ENCODE data around the gene APBB1IP. TPM values are rescaled to one million over a fixed set of nuclear protein-coding genes. Genes with fewer than 3 reads are reported as not detected.

The APBB1IP gene
- total and polyA plus RNA-seq, 12 donors, result 0.60 to 16.1 (median 7.8) TPM

- intact Hi-C loops (cut with DNase I), result no loop called here
- DNase-seq, result no peak
- Histone ChIP-seq H3K27ac (no peak overlapping the region), H3K36me3 (replicated peaks in 1 of 2) (no peaks in the 10 kb centered on the region), H3K9me3 (replicated peaks in 1 of 3) (no peaks in the 10 kb centered on the region), H3K4me1 (replicated peaks in 1 of 2) (no peaks in the 10 kb centered on the region), H3K4me3 (no peak overlapping the region), H3K27me3 (no peaks in the 10 kb centered on the region)
- no peak for TF ChIP-seq CTCF (IDR thresholded peaks at IDR 0.05)
- TF ChIP-seq POLR2A (IDR thresholded peaks at IDR 0.05), result no peak
- 88 to 94% (median 91%) methylated on average over 10 of the region's 10 CpGs for WGBS, 4 donors
These were observed 39.9 kb downstream of the APBB1IP start for GRCh38 chr10:26478061-26478460.

GRCh38 chr10:26479766-26480492 lies 41.8 kb downstream of the APBB1IP start:
- 76 to 83% (median 79%) methylated on average over 6 of the region's 6 CpGs for WGBS, 4 donors
- peaks cover 0 to 3% of the 10 kb centered on the region in 2 donors for H3K4me1 ChIP-seq (replicated peaks in 1 of 2)
- no peak overlapping the region for H3K4me3 ChIP-seq
- H3K9me3 ChIP-seq (replicated peaks in 1 of 3), result no peaks in the 10 kb centered on the region
- no peak for DNase-seq
- H3K36me3 ChIP-seq (replicated peaks in 1 of 2), result no peaks in the 10 kb centered on the region
- no peak for TF ChIP-seq CTCF (IDR thresholded peaks at IDR 0.05)
- no peak for TF ChIP-seq POLR2A (IDR thresholded peaks at IDR 0.05)
- H3K27ac ChIP-seq, result peak overlapping the region in 1 of 5 donors; percentile 36
- no peaks in the 10 kb centered on the region for H3K27me3 ChIP-seq
- intact Hi-C loops (cut with DNase I), result no loop called here

GRCh38 chr10:26481315-26481692 lies 43.2 kb downstream of the APBB1IP start:
- WGBS, 4 donors, result 86 to 97% (median 91%) methylated on average over 2 of the region's 2 CpGs
- H3K27ac ChIP-seq, result peak overlapping the region in 1 of 5 donors; percentile 75
- no peak overlapping the region for H3K4me3 ChIP-seq
- H3K4me1 ChIP-seq (replicated peaks in 1 of 2), result peaks cover 0 to 12% of the 10 kb centered on the region in 2 donors
- no peaks in the 10 kb centered on the region for H3K27me3 ChIP-seq
- no peaks in the 10 kb centered on the region for H3K9me3 ChIP-seq (replicated peaks in 1 of 3)
- no peaks in the 10 kb centered on the region for H3K36me3 ChIP-seq (replicated peaks in 1 of 2)
- intact Hi-C loops (cut with DNase I), result no loop called here
- no peak for DNase-seq
- TF ChIP-seq POLR2A (IDR thresholded peaks at IDR 0.05) (no peak), CTCF (IDR thresholded peaks at IDR 0.05) (no peak)

GRCh38 chr10:26481914-26482550 lies 43.9 kb downstream of the APBB1IP start:
- intact Hi-C loops (cut with DNase I), result no loop called here
- H3K27ac ChIP-seq, result peak overlapping the region in 1 of 5 donors; percentile 51
- 66 to 77% (median 70%) methylated on average over 8 of the region's 8 CpGs for WGBS, 4 donors
- H3K4me1 ChIP-seq (replicated peaks in 1 of 2), result peaks cover 0 to 15% of the 10 kb centered on the region in 2 donors
- H3K36me3 ChIP-seq (replicated peaks in 1 of 2), result no peaks in the 10 kb centered on the region
- no peak for TF ChIP-seq CTCF (IDR thresholded peaks at IDR 0.05)
- no peak for TF ChIP-seq POLR2A (IDR thresholded peaks at IDR 0.05)
- H3K27me3 ChIP-seq, result no peaks in the 10 kb centered on the region
- no peak overlapping the region for H3K4me3 ChIP-seq
- H3K9me3 ChIP-seq (replicated peaks in 1 of 3), result no peaks in the 10 kb centered on the region
- DNase-seq, result peak in 2 of 7 donors; percentile 25 to 27
